CD14-positive monocyte (primary cell): ENCODE measurements around the gene RARB. TPM values are rescaled to one million over a fixed set of nuclear protein-coding genes. Genes with fewer than 3 reads are reported as not detected.

ENCODE experiments used
- DNase-seq, 3 donors: peaks; one replicate each; pipeline ENCODE4 v3.0.0-alpha.2; 2011 to 2022
- H2AFZ ChIP-seq: 2 replicates; pipeline ENCODE4 v1.6.0; 2012; ENCODE audit warnings: mild to moderate bottlenecking, low read depth, low read length, inconsistent platforms; ENCODE audit not compliant: insufficient read depth, poor library complexity, severe bottlenecking
- H3K27ac ChIP-seq, 2 donors: 1 replicate in 1 of 2; 2 replicates in 1 of 2; pipeline ENCODE4 v1.5.1; 2012 to 2013; ENCODE audit warnings: low read length in 2 of 2, control low read depth in 1 of 2, inconsistent platforms in 1 of 2, low read depth in 1 of 2, mild to moderate bottlenecking in 1 of 2
- H3K27me3 ChIP-seq, 2 donors: one replicate each; pipeline versions ENCODE4 v1.6.0 to v1.6.1; 2011 to 2013; ENCODE audit warnings: low read length in 2 of 2; ENCODE audit not compliant: control insufficient read depth in 2 of 2, insufficient read depth in 2 of 2
- H3K36me3 ChIP-seq, 2 donors: replicated peaks in 1 of 2; 1 replicate in 1 of 2; 2 replicates in 1 of 2; pipeline versions ENCODE4 v1.5.1 to v1.6.1; 2012 to 2013; ENCODE audit warnings: low read length in 2 of 2, control low read depth in 1 of 2, inconsistent platforms in 1 of 2, mild to moderate bottlenecking in 1 of 2; ENCODE audit not compliant: insufficient read depth in 2 of 2, control insufficient read depth in 1 of 2
- H3K4me1 ChIP-seq, 2 donors: 1 replicate in 1 of 2; 2 replicates in 1 of 2; pipeline versions ENCODE4 v1.5.1 to v1.6.1; 2012 to 2013; ENCODE audit warnings: low read length in 2 of 2, control low read depth in 1 of 2, inconsistent platforms in 1 of 2, mild to moderate bottlenecking in 1 of 2, moderate library complexity in 1 of 2; ENCODE audit not compliant: insufficient read depth in 2 of 2, control insufficient read depth in 1 of 2
- H3K4me2 ChIP-seq: replicated peaks from 2 replicates; pipeline ENCODE3; 2012; ENCODE audit warnings: low read length, moderate library complexity, mild to moderate bottlenecking; ENCODE audit not compliant: poor library complexity, severe bottlenecking; ENCODE audit errors: extremely low read depth
- H3K4me3 ChIP-seq, 3 experiments: fragments of 200-600 bp in 1 of 3; sonication (generic) in 1 of 3; replicated peaks in 1 of 3; 1 replicate in 2 of 3; 2 replicates in 1 of 3; pipeline ENCODE4 v1.5.1; 2011 to 2013; ENCODE audit warnings: low read length in 3 of 3, mild to moderate bottlenecking in 3 of 3, control low read depth in 2 of 3, low read depth in 2 of 3, inconsistent platforms in 1 of 3, moderate library complexity in 1 of 3
- H3K79me2 ChIP-seq: 2 replicates; pipeline ENCODE4 v1.6.0; 2012; ENCODE audit warnings: mild to moderate bottlenecking, control low read depth, inconsistent platforms, low read length, moderate library complexity; ENCODE audit not compliant: insufficient read depth
- H3K9ac ChIP-seq: 2 replicates; pipeline ENCODE4 v1.6.0; 2017; ENCODE audit warnings: low read length, mild to moderate bottlenecking; ENCODE audit not compliant: insufficient read depth, poor library complexity, severe bottlenecking
- H3K9me3 ChIP-seq, 2 donors: replicated peaks in 1 of 2; 1 replicate in 1 of 2; 2 replicates in 1 of 2; pipeline versions ENCODE4 v1.5.1 to v1.6.1; 2012 to 2013; ENCODE audit warnings: low read length in 2 of 2, control low read depth in 1 of 2; ENCODE audit not compliant: control insufficient read depth in 1 of 2, insufficient read depth in 1 of 2
- H4K20me1 ChIP-seq: 2 replicates; pipeline ENCODE4 v1.6.0; 2012; ENCODE audit warnings: mild to moderate bottlenecking, low read length, control low read depth, moderate library complexity; ENCODE audit not compliant: insufficient read depth
- H3K27ac Mint-ChIP-seq, 7 donors: one replicate each; pipeline ENCODE4 v1.8.0; 2020; ENCODE audit warnings: mild to moderate bottlenecking in 7 of 7, mixed read lengths in 7 of 7, moderate library complexity in 6 of 7, inconsistent platforms in 2 of 7
- H3K27me3 Mint-ChIP-seq, 3 donors: one replicate each; pipeline ENCODE4 v1.8.0; 2021 to 2022; ENCODE audit warnings: low read depth in 3 of 3, mild to moderate bottlenecking in 3 of 3, mixed read lengths in 3 of 3, moderate library complexity in 3 of 3, inconsistent platforms in 1 of 3
- H3K36me3 Mint-ChIP-seq, 2 donors: one replicate each; pipeline ENCODE4 v1.8.0; 2020; ENCODE audit warnings: mixed read lengths in 2 of 2, inconsistent platforms in 1 of 2, mild to moderate bottlenecking in 1 of 2
- H3K4me1 Mint-ChIP-seq: one replicate; pipeline ENCODE4 v1.8.0; 2020; ENCODE audit warnings: mild to moderate bottlenecking, mixed read lengths
- H3K4me3 Mint-ChIP-seq, 2 donors: one replicate each; pipeline ENCODE4 v1.8.0; 2020; ENCODE audit warnings: mild to moderate bottlenecking in 2 of 2, mixed read lengths in 2 of 2, moderate library complexity in 1 of 2
- H3K9me3 Mint-ChIP-seq, 7 donors: one replicate each; pipeline ENCODE4 v1.8.0; 2020 to 2022; ENCODE audit warnings: mixed read lengths in 7 of 7, mild to moderate bottlenecking in 6 of 7, moderate library complexity in 6 of 7, inconsistent platforms in 2 of 7
- WGBS: methylation state at CpG from one replicate; pipeline ENCODE4 v1.1.5; 2013; ENCODE audit warnings: missing lambda C conversion rate; ENCODE audit not compliant: insufficient coverage; 5-methylcytosine and 5-hydroxymethylcytosine counted together
- intact Hi-C, 2 donors: fragments of 100-400 bp; cut with micrococcal nuclease; formaldehyde crosslinking; loops; one replicate each; pipeline versions ENCODE4 v1.15.0 to v1.15.1; 2023
- polyA plus RNA-seq, 3 donors: library from polyadenylated mRNA; depleted of rRNA in 1 of 3; unstranded in 2 of 3; stranded (reverse) in 1 of 3; fragments of 300-500 nt in 2 of 3; fragments of >200 nt in 1 of 3; fragmentation: Illumina TruSeq in 2 of 3; gene quantifications; 1 replicate in 2 of 3; 2 replicates in 1 of 3; pipeline ENCODE4 v1.2.3, GENCODE V29; 2012 to 2021
- TF ChIP-seq, protein P1 (sequence below): fragments of 200-600 bp; IDR thresholded peaks from one replicate; pipeline ENCODE4 v1.8.0; 2022; ENCODE audit warnings: antibody characterized with exemption, mild to moderate bottlenecking

RARB gene
- polyA plus RNA-seq, 3 donors, result not detected

DNA sequence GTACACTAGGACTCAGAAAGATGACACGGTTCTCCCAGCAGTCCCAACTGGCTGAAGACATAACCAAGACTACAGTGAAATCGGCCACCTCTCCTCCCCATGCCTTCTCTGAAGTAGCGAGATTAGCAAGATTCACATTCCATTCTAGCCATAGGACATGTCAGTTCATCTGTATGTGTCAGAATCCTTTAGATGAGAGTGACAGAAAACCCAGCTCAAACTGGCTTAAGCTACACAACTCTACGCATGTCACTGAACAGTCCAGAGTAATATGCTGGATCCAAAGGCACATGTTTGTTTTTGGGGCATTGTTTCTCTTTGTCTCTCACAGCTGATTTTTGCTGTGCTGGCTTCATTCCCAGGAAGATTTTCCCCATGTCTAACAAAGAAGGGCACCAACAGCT lies 75.8 kb downstream of the RARB start:
- Histone ChIP-seq H4K20me1 (no peaks in the 10 kb centered on the region), H3K4me3 (no peak overlapping the region), H2AFZ (no peak overlapping the region), H3K27me3 (no peaks in the 10 kb centered on the region), H3K4me2 (no peak overlapping the region), H3K27ac (no peak overlapping the region), H3K9me3 (no peaks in the 10 kb centered on the region), H3K79me2 (no peaks in the 10 kb centered on the region), H3K4me1 (no peaks in the 10 kb centered on the region), H3K36me3 (no peaks in the 10 kb centered on the region), H3K9ac (no peak overlapping the region)
- DNase-seq, result no peak
- no peak overlapping the region for H3K27ac Mint-ChIP-seq
- intact Hi-C loops, result no loop called here
- peaks cover 0 to 3% (median 2%) of the 10 kb centered on the region in 3 donors for H3K27me3 Mint-ChIP-seq
- TF ChIP-seq, protein P1, sequence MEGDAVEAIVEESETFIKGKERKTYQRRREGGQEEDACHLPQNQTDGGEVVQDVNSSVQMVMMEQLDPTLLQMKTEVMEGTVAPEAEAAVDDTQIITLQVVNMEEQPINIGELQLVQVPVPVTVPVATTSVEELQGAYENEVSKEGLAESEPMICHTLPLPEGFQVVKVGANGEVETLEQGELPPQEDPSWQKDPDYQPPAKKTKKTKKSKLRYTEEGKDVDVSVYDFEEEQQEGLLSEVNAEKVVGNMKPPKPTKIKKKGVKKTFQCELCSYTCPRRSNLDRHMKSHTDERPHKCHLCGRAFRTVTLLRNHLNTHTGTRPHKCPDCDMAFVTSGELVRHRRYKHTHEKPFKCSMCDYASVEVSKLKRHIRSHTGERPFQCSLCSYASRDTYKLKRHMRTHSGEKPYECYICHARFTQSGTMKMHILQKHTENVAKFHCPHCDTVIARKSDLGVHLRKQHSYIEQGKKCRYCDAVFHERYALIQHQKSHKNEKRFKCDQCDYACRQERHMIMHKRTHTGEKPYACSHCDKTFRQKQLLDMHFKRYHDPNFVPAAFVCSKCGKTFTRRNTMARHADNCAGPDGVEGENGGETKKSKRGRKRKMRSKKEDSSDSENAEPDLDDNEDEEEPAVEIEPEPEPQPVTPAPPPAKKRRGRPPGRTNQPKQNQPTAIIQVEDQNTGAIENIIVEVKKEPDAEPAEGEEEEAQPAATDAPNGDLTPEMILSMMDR, result no peak
- WGBS, result 96% methylated on average over 3 of the region's 4 CpGs
- H3K36me3 Mint-ChIP-seq, result no peaks in the 10 kb centered on the region
- peaks cover 0 to 11% (median 3%) of the 10 kb centered on the region in 7 donors for H3K9me3 Mint-ChIP-seq
- H3K4me1 Mint-ChIP-seq, result no peaks in the 10 kb centered on the region
- no peak overlapping the region for H3K4me3 Mint-ChIP-seq

DNA sequence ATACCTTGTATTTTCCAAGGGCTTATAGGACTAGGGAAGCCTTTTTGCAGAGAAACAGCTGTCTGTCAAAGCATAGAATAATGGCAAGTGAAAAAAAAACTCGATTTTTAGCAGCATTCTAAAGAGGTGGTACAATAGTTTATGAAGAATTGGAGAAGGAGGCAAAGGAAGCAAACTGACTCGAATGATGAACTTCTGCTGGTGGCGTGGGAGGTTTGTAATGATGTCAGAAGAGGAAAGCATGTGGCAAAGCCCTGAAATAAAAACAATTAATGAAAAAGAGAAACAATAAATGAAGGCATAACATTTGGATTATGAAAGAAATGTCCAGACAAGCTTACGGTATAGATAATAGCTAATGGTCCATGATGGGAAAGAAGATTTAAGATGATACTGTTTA lies 77.5 kb downstream of the RARB start:
- no peaks in the 10 kb centered on the region for H3K27me3 ChIP-seq
- H3K27ac ChIP-seq, result no peak overlapping the region
- H3K27ac Mint-ChIP-seq, result no peak overlapping the region
- DNase-seq, result no peak
- H3K9me3 ChIP-seq, result no peaks in the 10 kb centered on the region
- peaks cover 0 to 3% (median 2%) of the 10 kb centered on the region in 3 donors for H3K27me3 Mint-ChIP-seq
- no peaks in the 10 kb centered on the region for H3K4me1 Mint-ChIP-seq
- H3K4me3 Mint-ChIP-seq, result no peak overlapping the region
- intact Hi-C loops, result no loop called here
- H3K4me2 ChIP-seq, result no peak overlapping the region
- WGBS, result 84% methylated on average over 3 of the region's 4 CpGs
- H3K36me3 Mint-ChIP-seq, result no peaks in the 10 kb centered on the region
- no peak overlapping the region for H3K4me3 ChIP-seq
- no peaks in the 10 kb centered on the region for H3K36me3 ChIP-seq
- H3K79me2 ChIP-seq, result no peaks in the 10 kb centered on the region
- H4K20me1 ChIP-seq, result no peaks in the 10 kb centered on the region
- no peaks in the 10 kb centered on the region for H3K4me1 ChIP-seq
- TF ChIP-seq, protein P1, result no peak
- H2AFZ ChIP-seq, result no peak overlapping the region
- peaks cover 0 to 11% (median 3%) of the 10 kb centered on the region in 7 donors for H3K9me3 Mint-ChIP-seq
- no peak overlapping the region for H3K9ac ChIP-seq
